Suprapubic skin (tissue), 4 donors: Measurements from ENCODE around the gene RERE. TPM values are rescaled to one million over a fixed set of nuclear protein-coding genes. Genes with fewer than 3 reads are reported as not detected.

Experiments used
- DNase-seq, 2 donors: peaks; one replicate each; pipeline ENCODE4 v3.0.0-alpha.2; 2019; ENCODE audit warnings: low spot score in 2 of 2
- H3K27ac ChIP-seq: fragments of 200-600 bp; sonication (generic); one replicate; pipeline ENCODE4 v1.5.1; 2019
- H3K27me3 ChIP-seq: fragments of 200-600 bp; sonication (generic); one replicate; pipeline ENCODE4 v1.5.1; 2019
- H3K36me3 ChIP-seq: fragments of 200-600 bp; sonication (generic); one replicate; pipeline ENCODE4 v1.5.1; 2019
- H3K4me1 ChIP-seq: fragments of 200-600 bp; sonication (generic); one replicate; pipeline ENCODE4 v1.5.1; 2019
- H3K4me3 ChIP-seq: fragments of 200-600 bp; sonication (generic); one replicate; pipeline ENCODE4 v1.5.1; 2019; ENCODE audit warnings: mild to moderate bottlenecking
- H3K9me3 ChIP-seq: fragments of 200-600 bp; sonication (generic); one replicate; pipeline ENCODE4 v1.5.1; 2019
- CTCF ChIP-seq, 2 donors: fragments of 200-600 bp in 1 of 2; fragments of 450-650 bp in 1 of 2; sonication (generic) in 1 of 2; IDR thresholded peaks; one replicate each; pipeline ENCODE4 v1.5.1; 2016 to 2019; ENCODE audit warnings: antibody characterized with exemption in 2 of 2, mild to moderate bottlenecking in 1 of 2, moderate library complexity in 1 of 2
- EP300 ChIP-seq: sonication (generic); formaldehyde crosslinking; IDR thresholded peaks from one replicate; pipeline ENCODE4 v1.6.1; 2017; ENCODE audit warnings: antibody characterized with exemption
- POLR2A ChIP-seq, 2 donors: fragments of 450-650 bp; IDR thresholded peaks; one replicate each; pipeline ENCODE4 v1.6.1; 2017; ENCODE audit warnings: antibody characterized with exemption in 2 of 2, mild to moderate bottlenecking in 2 of 2, moderate library complexity in 2 of 2
- POLR2AphosphoS5 ChIP-seq, 3 donors: sonication (generic); formaldehyde crosslinking; IDR thresholded peaks; one replicate each; pipeline ENCODE4 v1.6.1; 2017; ENCODE audit warnings: antibody characterized with exemption in 3 of 3
- WGBS: methylation state at CpG from one replicate; pipeline ENCODE4 v1.1.5; 2018; 5-methylcytosine and 5-hydroxymethylcytosine counted together
- total RNA-seq, 4 donors: library from RNA; depleted of rRNA; stranded (reverse); fragments of >200 nt; gene quantifications; one replicate each; pipeline ENCODE4 v1.1.0, GENCODE V29; 2016

RERE gene
- total RNA-seq, 4 donors from 2014 or later: 43.4 to 113 (median 83.3) TPM

- WGBS: 95% methylated on average over 1 of the region's 1 CpG
- no peak for DNase-seq
- no peaks in the 10 kb centered on the region for H3K9me3 ChIP-seq
- peaks cover 7% of the 10 kb centered on the region for H3K36me3 ChIP-seq
- peaks cover 5% of the 10 kb centered on the region for H3K4me1 ChIP-seq
- TF ChIP-seq EP300 (no peak), POLR2AphosphoS5 (IDR thresholded peaks at IDR 0.05) (no peak), POLR2A (IDR thresholded peaks at IDR 0.05) (no peak), CTCF (IDR thresholded peaks at IDR 0.05) (no peak)
- no peak overlapping the region for H3K4me3 ChIP-seq
- H3K27ac ChIP-seq: no peak overlapping the region
- H3K27me3 ChIP-seq: no peaks in the 10 kb centered on the region
Observed at GRCh38 chr1:8544644-8545043, 272.8 kb downstream of the RERE start.

GRCh38 chr1:8543965-8544364, 273.5 kb downstream of the RERE start:
- H3K4me3 ChIP-seq: no peak overlapping the region
- no peaks in the 10 kb centered on the region for H3K9me3 ChIP-seq
- H3K36me3 ChIP-seq: peaks cover 11% of the 10 kb centered on the region
- no peak overlapping the region for H3K27ac ChIP-seq
- H3K4me1 ChIP-seq: peaks cover 5% of the 10 kb centered on the region
- no peaks in the 10 kb centered on the region for H3K27me3 ChIP-seq
- TF ChIP-seq POLR2A (IDR thresholded peaks at IDR 0.05): no peak
- no peak for TF ChIP-seq POLR2AphosphoS5 (IDR thresholded peaks at IDR 0.05)
- TF ChIP-seq EP300: no peak
- TF ChIP-seq CTCF (IDR thresholded peaks at IDR 0.05): no peak
- DNase-seq: no peak

DNA sequence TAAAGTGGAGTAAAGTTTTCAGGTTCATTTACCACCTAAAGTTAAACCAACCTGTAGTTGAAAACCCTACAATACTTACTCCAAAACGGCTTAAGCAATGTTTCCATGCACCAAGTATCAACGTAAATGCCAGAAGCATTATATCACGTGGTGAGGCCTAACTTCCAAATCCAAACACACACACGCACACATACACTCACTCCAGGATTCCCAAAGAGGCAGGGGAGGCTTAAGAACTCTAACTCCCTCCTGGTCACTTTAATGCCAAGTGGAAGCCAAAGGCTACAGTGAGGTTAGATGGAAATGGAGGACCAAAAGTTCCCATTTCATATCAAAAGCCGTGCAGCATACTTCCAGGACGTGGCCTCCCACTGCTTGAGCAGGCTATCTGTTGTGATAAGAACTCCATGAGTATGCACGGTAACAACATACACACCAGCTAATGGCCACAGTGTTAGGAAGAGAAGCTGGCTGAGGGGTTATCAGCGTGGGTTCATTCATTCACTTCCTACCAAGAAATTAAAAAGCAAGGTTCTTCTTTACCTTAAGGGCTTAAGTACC, 275.4 kb downstream of the RERE start:
- H3K27me3 ChIP-seq: no peaks in the 10 kb centered on the region
- WGBS: 86% methylated on average over 8 of the region's 8 CpGs
- H3K4me1 ChIP-seq: peaks cover 5% of the 10 kb centered on the region
- H3K27ac ChIP-seq: no peak overlapping the region
- H3K4me3 ChIP-seq: no peak overlapping the region
- H3K36me3 ChIP-seq: peaks cover 11% of the 10 kb centered on the region
- H3K9me3 ChIP-seq: no peaks in the 10 kb centered on the region
- no peak for TF ChIP-seq CTCF (IDR thresholded peaks at IDR 0.05)
- TF ChIP-seq POLR2A (IDR thresholded peaks at IDR 0.05): no peak
- TF ChIP-seq POLR2AphosphoS5 (IDR thresholded peaks at IDR 0.05): no peak
- no peak for TF ChIP-seq EP300
- DNase-seq: no peak

DNA sequence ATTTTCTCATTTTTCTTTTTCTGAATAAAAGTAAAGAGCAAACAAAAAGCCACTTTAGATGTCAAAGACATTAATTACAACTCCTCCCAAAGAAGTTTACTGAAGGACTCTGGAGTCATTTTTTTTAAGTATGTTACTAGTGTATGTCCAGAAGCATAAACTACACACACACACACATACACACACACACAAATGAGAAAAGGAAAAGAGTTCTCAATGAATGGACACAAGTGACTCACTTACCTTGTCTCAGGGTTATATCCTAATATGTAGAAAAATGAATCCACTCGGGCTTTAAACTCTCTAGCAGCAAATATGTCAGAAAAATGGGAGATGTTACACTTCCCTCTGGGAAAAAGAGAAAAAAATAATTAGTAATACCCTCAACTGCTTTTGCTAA, 276.5 kb downstream of the RERE start:
- WGBS: 86% methylated on average over 1 of the region's 1 CpG

DNA sequence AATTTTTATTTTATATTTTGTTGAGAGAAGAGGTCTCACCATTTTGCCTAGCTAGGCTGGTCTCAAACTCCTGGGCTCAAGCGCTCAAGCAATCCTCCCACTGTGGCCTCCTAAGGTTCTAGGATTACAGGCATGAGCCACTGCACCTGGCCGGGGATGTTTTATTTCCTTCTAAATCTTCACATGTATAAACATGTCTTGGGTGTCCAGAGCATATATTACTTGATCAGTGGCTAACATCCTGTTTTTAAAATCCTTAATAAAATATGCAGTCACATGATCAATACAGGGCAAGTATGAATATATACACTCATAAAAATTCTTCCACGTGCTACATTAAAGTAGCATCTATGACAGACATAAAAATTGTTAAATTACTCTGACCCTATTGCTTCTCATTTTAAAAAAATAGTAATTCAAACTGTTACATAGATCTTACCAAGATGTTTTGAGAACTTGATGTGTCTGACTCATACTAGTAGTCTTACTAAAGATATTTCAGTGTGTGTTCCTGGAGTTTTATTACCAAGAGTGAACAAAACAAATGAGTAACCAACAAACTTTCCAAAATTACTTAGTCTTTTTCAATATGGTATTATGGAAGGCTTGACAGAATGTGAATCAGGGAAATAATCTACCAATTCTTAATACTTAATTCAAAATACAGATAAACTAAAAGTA, 277.0 kb downstream of the RERE start:
- DNase-seq: no peak
- peak overlapping the region; percentile 77 for H3K27ac ChIP-seq
- peaks cover 8% of the 10 kb centered on the region for H3K4me1 ChIP-seq
- no peaks in the 10 kb centered on the region for H3K27me3 ChIP-seq
- peaks cover 11% of the 10 kb centered on the region for H3K36me3 ChIP-seq
- H3K9me3 ChIP-seq: no peaks in the 10 kb centered on the region
- no peak for TF ChIP-seq POLR2A (IDR thresholded peaks at IDR 0.05)
- no peak for TF ChIP-seq POLR2AphosphoS5 (IDR thresholded peaks at IDR 0.05)
- no peak for TF ChIP-seq EP300
- TF ChIP-seq CTCF (IDR thresholded peaks at IDR 0.05): no peak
- H3K4me3 ChIP-seq: no peak overlapping the region
- WGBS: 59% methylated on average over 3 of the region's 3 CpGs

More for the DNA sequence above, 276.5 kb downstream of the RERE start:
- H3K27ac ChIP-seq: peak overlapping the region; percentile 46
- no peaks in the 10 kb centered on the region for H3K27me3 ChIP-seq
- H3K9me3 ChIP-seq: no peaks in the 10 kb centered on the region
- peaks cover 11% of the 10 kb centered on the region for H3K36me3 ChIP-seq
- peaks cover 8% of the 10 kb centered on the region for H3K4me1 ChIP-seq
- DNase-seq: no peak
- H3K4me3 ChIP-seq: no peak overlapping the region
- TF ChIP-seq POLR2A (IDR thresholded peaks at IDR 0.05): no peak
